HG03066 (cell line): ENCODE results near the gene SDHB.

Experiments
- ATAC-seq: cut with Tn5 transposase; IDR thresholded peaks from one replicate; pipeline ENCODE4 v1.9.1; 2021; ENCODE audit warnings: low read depth; ENCODE audit not compliant: unreplicated experiment

SDHB gene

GRCh38 chr1:17052038-17052437 lies 1.8 kb downstream of the SDHB start:
- ATAC-seq, result no peak

- no peak for ATAC-seq
These were observed 5.9 kb downstream of the SDHB start for GRCh38 chr1:17047924-17048323.

GRCh38 chr1:17046334-17046657 lies 7.5 kb downstream of the SDHB start:
- ATAC-seq, result no peak

- ATAC-seq, result no peak
These were observed 8.0 kb downstream of the SDHB start for GRCh38 chr1:17045634-17046333.

GRCh38 chr1:17045150-17045549 lies 8.7 kb downstream of the SDHB start:
- ATAC-seq, result no peak

- ATAC-seq, result no peak
These were observed 10.2 kb downstream of the SDHB start for GRCh38 chr1:17043676-17044075.

GRCh38 chr1:17040135-17040534 lies 13.7 kb downstream of the SDHB start:
- ATAC-seq, result no peak

GRCh38 chr1:17039522-17039921 lies 14.3 kb downstream of the SDHB start:
- no peak for ATAC-seq

- no peak for ATAC-seq
These were observed 20.4 kb downstream of the SDHB start for GRCh38 chr1:17033481-17033880.

- no peak for ATAC-seq
These were observed 21.1 kb downstream of the SDHB start for GRCh38 chr1:17032741-17033140.

GRCh38 chr1:17031436-17031835 lies 22.4 kb downstream of the SDHB start:
- ATAC-seq, result no peak

- no peak for ATAC-seq
These were observed 23.6 kb downstream of the SDHB start for GRCh38 chr1:17030206-17030605.

- ATAC-seq, result no peak
These were observed 25.1 kb downstream of the SDHB start for GRCh38 chr1:17028662-17029188.

GRCh38 chr1:17027900-17028299 lies 25.9 kb downstream of the SDHB start:
- no peak for ATAC-seq

- ATAC-seq, result no peak
These were observed 26.4 kb downstream of the SDHB start for GRCh38 chr1:17027403-17027802.

GRCh38 chr1:17024721-17025120 lies 29.1 kb downstream of the SDHB start:
- no peak for ATAC-seq

- no peak for ATAC-seq
These were observed 30.3 kb downstream of the SDHB start for GRCh38 chr1:17023573-17023972.

- no peak for ATAC-seq
These were observed 30.7 kb downstream of the SDHB start for GRCh38 chr1:17023102-17023501.

GRCh38 chr1:17021896-17022295 lies 31.9 kb downstream of the SDHB start:
- ATAC-seq, result no peak

- no peak for ATAC-seq
These were observed 33.3 kb downstream of the SDHB start for GRCh38 chr1:17020502-17020901.

- peak; percentile 56 for ATAC-seq
These were observed 35.0 kb downstream of the SDHB start for GRCh38 chr1:17018849-17019248.

GRCh38 chr1:17017435-17017834 lies 36.4 kb downstream of the SDHB start:
- ATAC-seq, result no peak

- no peak for ATAC-seq
These were observed 37.5 kb downstream of the SDHB start for GRCh38 chr1:17016317-17016661.
